HG03460 (cell line): ENCODE data around the gene RCAN1.
"Not testable (repeated sequence)": the region's sequence is repeated elsewhere in the genome, so short reads cannot be mapped to it uniquely, and the experiment has no call there.

ENCODE experiments used
- ATAC-seq: cut with Tn5 transposase; IDR thresholded peaks from one replicate; pipeline ENCODE4 v1.9.1; 2021; ENCODE audit not compliant: unreplicated experiment

RCAN1 gene

GRCh38 chr21:34519016-34519415 lies 95.9 kb downstream of the RCAN1 start:
- ATAC-seq = no peak

- no peak for ATAC-seq
These were observed 96.6 kb downstream of the RCAN1 start for GRCh38 chr21:34518301-34518700.

- ATAC-seq = no peak
These were observed 97.2 kb downstream of the RCAN1 start for GRCh38 chr21:34517491-34518245.

- ATAC-seq = no peak
These were observed 97.9 kb downstream of the RCAN1 start for GRCh38 chr21:34517039-34517438.

GRCh38 chr21:34514576-34515115 lies 100.3 kb downstream of the RCAN1 start:
- no peak for ATAC-seq

- no peak for ATAC-seq
These were observed 101.7 kb downstream of the RCAN1 start for GRCh38 chr21:34513129-34513675.

- no peak for ATAC-seq
These were observed 103.0 kb downstream of the RCAN1 start, which contains the start of gene KCNE1 for GRCh38 chr21:34511787-34512455. Gene KCNE1, minus strand, starts transcription at chr21:34512210. Its CDS starts 62,576 bp downstream, at chr21:34449634.

GRCh38 chr21:34511181-34511580 lies 103.7 kb downstream of the RCAN1 start:
- no peak for ATAC-seq

- peak; percentile 73 for ATAC-seq
These were observed 104.5 kb downstream of the RCAN1 start for GRCh38 chr21:34510148-34511142.

GRCh38 chr21:34509151-34509550 lies 105.8 kb downstream of the RCAN1 start:
- ATAC-seq = no peak

- ATAC-seq = no peak
These were observed 110.3 kb downstream of the RCAN1 start for GRCh38 chr21:34504595-34504994.

- ATAC-seq = no peak
These were observed 112.3 kb downstream of the RCAN1 start for GRCh38 chr21:34502480-34503106.

GRCh38 chr21:34501716-34502115 lies 113.2 kb downstream of the RCAN1 start:
- ATAC-seq = no peak

GRCh38 chr21:34500191-34500590 lies 114.7 kb downstream of the RCAN1 start:
- no peak for ATAC-seq

GRCh38 chr21:34499116-34499515 lies 115.8 kb downstream of the RCAN1 start:
- ATAC-seq = no peak

- ATAC-seq = no peak
These were observed 116.3 kb downstream of the RCAN1 start for GRCh38 chr21:34498623-34499022.

- ATAC-seq = not testable (repeated sequence)
These were observed 131.1 kb downstream of the RCAN1 start for GRCh38 chr21:34483854-34484253.

- not testable (repeated sequence) for ATAC-seq
These were observed 131.5 kb downstream of the RCAN1 start for GRCh38 chr21:34483435-34483834.

GRCh38 chr21:34467333-34467732 lies 147.6 kb downstream of the RCAN1 start:
- not testable (repeated sequence) for ATAC-seq
